ENCODE measurements around the gene GHR. TPM values are rescaled to one million over a fixed set of nuclear protein-coding genes. Genes with fewer than 3 reads are reported as not detected.

GHR gene
- polyA plus RNA-seq, 1 donor (not counting 4 experiments of a cell fraction or from before 2014, with no cell fraction given) = 1.8 TPM

GRCh38 chr5:42495914-42496313, 72.7 kb downstream of the GHR start:
- peaks cover 38% of the 10 kb centered on the region for H3K4me1 ChIP-seq (ENCODE audit: control insufficient read depth, extremely low read depth, insufficient read depth, low read length)
- FAIRE-seq = peak; percentile 87

GRCh38 chr5:42496397-42497156, 73.3 kb downstream of the GHR start:
- TF ChIP-seq CTCF (optimal IDR thresholded peaks at IDR 0.05 in 1 of 3, IDR thresholded peaks at IDR 0.05 in 1 of 3, conservative IDR thresholded peaks at IDR 0.05 in 1 of 3; ENCODE audit: extremely low read depth in 1 of 3, insufficient read depth in 2 of 3, low read length in 3 of 3) (no peak), EZH2 (IDR thresholded peaks at IDR 0.05; ENCODE audit: low read length) (no peak)
- H3K9me3 ChIP-seq (ENCODE audit: control insufficient read depth, low read depth, low read length) = no peaks in the 10 kb centered on the region
- DNase-seq (ENCODE audit: low read depth, low spot score) = no peak
- no peak for FAIRE-seq
- peak overlapping the region; percentile 20 for H3K4me2 ChIP-seq (ENCODE audit: control insufficient read depth, extremely low read depth, insufficient read depth, low read depth, low read length)
- peaks cover 38% of the 10 kb centered on the region for H3K4me1 ChIP-seq (ENCODE audit: control insufficient read depth, extremely low read depth, insufficient read depth, low read length)
- peaks cover 3% of the 10 kb centered on the region for H3K9me1 ChIP-seq (ENCODE audit: control insufficient read depth, extremely low read depth, insufficient read depth, low read length)
- no peaks in the 10 kb centered on the region for H3K27me3 ChIP-seq (ENCODE audit: control insufficient read depth, extremely low read depth, insufficient read depth, low read length)
- H3K27ac ChIP-seq (ENCODE audit: control insufficient read depth, insufficient read depth, low read length) = no peak overlapping the region
- H4K20me1 ChIP-seq (ENCODE audit: control insufficient read depth, extremely low read depth, insufficient read depth, low read length) = no peaks in the 10 kb centered on the region
- H3K79me2 ChIP-seq (ENCODE audit: control insufficient read depth, insufficient read depth, low read length) = no peaks in the 10 kb centered on the region
- H2AFZ ChIP-seq (ENCODE audit: control insufficient read depth, low read length) = no peak overlapping the region
- H3K9ac ChIP-seq (ENCODE audit: control insufficient read depth, extremely low read depth, insufficient read depth, low read length) = no peak overlapping the region
- no peak overlapping the region for H3K4me3 ChIP-seq (ENCODE audit: control insufficient read depth in 2 of 3, extremely low read depth in 1 of 3, insufficient read depth in 2 of 3, low read depth in 1 of 3, low read length in 3 of 3)
- dilution Hi-C loops (cut with MboI; ENCODE audit: extremely low pct_ligation_motif_present, low sequenced_read_pairs) = no loop called here
- no peaks in the 10 kb centered on the region for H3K36me3 ChIP-seq (ENCODE audit: control insufficient read depth in 2 of 2, extremely low read depth in 1 of 2, insufficient read depth in 2 of 2, low read length in 2 of 2)

More at GRCh38 chr5:42495914-42496313, 72.7 kb downstream of the GHR start:
- Histone ChIP-seq H3K9ac (ENCODE audit: control insufficient read depth, extremely low read depth, insufficient read depth, low read length) (no peak overlapping the region), H3K4me3 (ENCODE audit: control insufficient read depth in 2 of 3, extremely low read depth in 1 of 3, insufficient read depth in 2 of 3, low read depth in 1 of 3, low read length in 3 of 3) (no peak overlapping the region), H3K36me3 (ENCODE audit: control insufficient read depth in 2 of 2, extremely low read depth in 1 of 2, insufficient read depth in 2 of 2, low read length in 2 of 2) (no peaks in the 10 kb centered on the region), H3K27me3 (ENCODE audit: control insufficient read depth, extremely low read depth, insufficient read depth, low read length) (no peaks in the 10 kb centered on the region), H3K79me2 (ENCODE audit: control insufficient read depth, insufficient read depth, low read length) (no peaks in the 10 kb centered on the region), H3K9me1 (ENCODE audit: control insufficient read depth, extremely low read depth, insufficient read depth, low read length) (peaks cover 3% of the 10 kb centered on the region), H3K9me3 (ENCODE audit: control insufficient read depth, low read depth, low read length) (no peaks in the 10 kb centered on the region), H3K27ac (ENCODE audit: control insufficient read depth, insufficient read depth, low read length) (no peak overlapping the region), H2AFZ (ENCODE audit: control insufficient read depth, low read length) (no peak overlapping the region), H3K4me2 (ENCODE audit: control insufficient read depth, extremely low read depth, insufficient read depth, low read depth, low read length) (peak overlapping the region; percentile 20), H4K20me1 (ENCODE audit: control insufficient read depth, extremely low read depth, insufficient read depth, low read length) (no peaks in the 10 kb centered on the region)
- dilution Hi-C loops (cut with MboI; ENCODE audit: extremely low pct_ligation_motif_present, low sequenced_read_pairs) = no loop called here
- no peak for DNase-seq (ENCODE audit: low read depth, low spot score)
- TF ChIP-seq EZH2 (IDR thresholded peaks at IDR 0.05; ENCODE audit: low read length) (no peak), CTCF (optimal IDR thresholded peaks at IDR 0.05 in 1 of 3, IDR thresholded peaks at IDR 0.05 in 1 of 3, conservative IDR thresholded peaks at IDR 0.05 in 1 of 3; ENCODE audit: extremely low read depth in 1 of 3, insufficient read depth in 2 of 3, low read length in 3 of 3) (no peak)
